ENCODE measurements around the gene SHKBP1. TPM values are rescaled to one million over a fixed set of nuclear protein-coding genes. Genes with fewer than 3 reads are reported as not detected.

SHKBP1 gene
- total and polyA plus RNA-seq, 2 donors (not counting 1 experiment from before 2014, with no cell fraction given), result 179 to 227 TPM

DNA sequence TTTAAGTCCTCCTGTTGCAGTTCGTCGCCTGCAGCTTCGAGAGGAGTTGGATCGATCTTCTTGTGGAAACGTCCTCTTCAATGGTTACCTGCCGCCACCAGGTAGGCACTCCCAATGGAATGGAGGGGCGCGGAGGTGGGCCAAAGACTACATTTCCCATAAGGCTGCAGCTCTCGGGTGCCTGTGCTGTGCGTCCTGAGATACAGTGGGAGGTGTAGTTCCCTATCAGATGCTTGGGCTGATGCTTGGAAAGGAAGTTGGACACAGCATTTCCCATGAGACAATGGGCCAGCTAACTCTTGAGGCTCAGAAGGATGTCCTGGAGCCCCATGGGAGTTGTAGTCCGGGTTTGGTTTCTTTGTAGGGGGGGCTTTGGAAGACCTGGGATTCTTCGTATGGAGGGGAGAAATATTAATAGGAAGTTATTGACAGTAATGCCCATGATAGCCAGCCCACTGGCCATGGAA is 1.8 kb downstream of the SHKBP1 start:
- peak overlapping the region; percentile 83 for H3K4me3 Mint-ChIP-seq
- peaks cover 18 to 42% of the 10 kb centered on the region in 2 donors for H3K4me1 ChIP-seq (ENCODE audit: control insufficient read depth in 2 of 2, insufficient read depth in 2 of 2, low read length in 2 of 2)
- no peak overlapping the region for H3K9ac ChIP-seq (ENCODE audit: low read length)
- H3K4me1 Mint-ChIP-seq, result peaks cover 37% of the 10 kb centered on the region
- intact Hi-C loops (cut with micrococcal nuclease), result loop anchor here (5.0 kb wide), 1 partner anchor 746 kb away; the partner anchor contains the start of gene DYRK1B
- DNase-seq, result peak; percentile 42
- no peak overlapping the region for H3K27ac ChIP-seq (ENCODE audit: low read length in 2 of 2)
- TF ChIP-seq CTCF (IDR thresholded peaks at IDR 0.05) (no peak), EZH2 (IDR thresholded peaks at IDR 0.05; ENCODE audit: borderline replicate concordance, insufficient read depth, low read depth, low read length, poor library complexity, severe bottlenecking) (no peak)
- H3K9me3 ChIP-seq (ENCODE audit: control extremely low read depth in 1 of 3, control insufficient read depth in 2 of 3, insufficient read depth in 1 of 3, low read length in 2 of 3), result peaks cover 0 to 4% (median 0%) of the 10 kb centered on the region in 3 donors
- peaks cover 5 to 51% of the 10 kb centered on the region in 2 experiments for H3K36me3 ChIP-seq (replicated peaks in 1 of 2; ENCODE audit: control extremely low read depth in 1 of 2, control insufficient read depth in 1 of 2, extremely low read depth in 1 of 2, insufficient read depth in 2 of 2, low read length in 1 of 2)
- H2AFZ ChIP-seq (ENCODE audit: insufficient read depth, low read depth, low read length, poor library complexity, severe bottlenecking), result no peak overlapping the region
- no peak for ATAC-seq (ENCODE audit: low read depth)
- H3K27me3 Mint-ChIP-seq, result no peaks in the 10 kb centered on the region
- WGBS (ENCODE audit: insufficient coverage), result 93% methylated on average over 12 of the region's 12 CpGs
- CTCF ChIA-PET, result interaction anchor here (0.8 to 2.2 kb wide), 4 partner anchors 20 to 31 kb away, joined by 3 to 11 read pairs (median 6); no protein-coding TSS in a partner anchor
- peaks cover 8% of the 10 kb centered on the region for H4K20me1 ChIP-seq (ENCODE audit: control insufficient read depth, insufficient read depth, low read length, poor library complexity, severe bottlenecking)
- no peak overlapping the region for H3K4me3 ChIP-seq (ENCODE audit: control extremely low read depth in 1 of 5, extremely low read depth in 1 of 5, insufficient read depth in 1 of 5, low read depth in 2 of 5, low read length in 4 of 5)
- H3K9me3 Mint-ChIP-seq (ENCODE audit: insufficient read depth), result no peaks in the 10 kb centered on the region
- POLR2A ChIA-PET, result no interaction called here
- peaks cover 20% of the 10 kb centered on the region for H3K79me2 ChIP-seq (ENCODE audit: control insufficient read depth, insufficient read depth, low read length)
- H3K4me2 ChIP-seq (replicated peaks; ENCODE audit: low read depth, low read length, poor library complexity, severe bottlenecking), result peak overlapping the region; percentile 24
- H3K27me3 ChIP-seq (replicated peaks in 1 of 4; ENCODE audit: control extremely low read depth in 1 of 4, control insufficient read depth in 3 of 4, insufficient read depth in 4 of 4, low read length in 3 of 4), result no peaks in the 10 kb centered on the region
- H3K27ac Mint-ChIP-seq, result no peak overlapping the region

GRCh38 chr19:40580619-40581018 is 3.9 kb downstream of the SHKBP1 start:
- H3K27ac ChIP-seq (ENCODE audit: low read length in 2 of 2), result no peak overlapping the region
- Mint-ChIP-seq H3K27me3 (no peaks in the 10 kb centered on the region), H3K27ac (no peak overlapping the region), H3K9me3 (ENCODE audit: insufficient read depth) (no peaks in the 10 kb centered on the region), H3K4me1 (peaks cover 45% of the 10 kb centered on the region), H3K4me3 (no peak overlapping the region)
- H2AFZ ChIP-seq (ENCODE audit: insufficient read depth, low read depth, low read length, poor library complexity, severe bottlenecking), result no peak overlapping the region
- peaks cover 18 to 42% of the 10 kb centered on the region in 2 donors for H3K4me1 ChIP-seq (ENCODE audit: control insufficient read depth in 2 of 2, insufficient read depth in 2 of 2, low read length in 2 of 2)
- DNase-seq (no peak), ATAC-seq (ENCODE audit: low read depth) (no peak)
- ChIA-PET CTCF (no interaction called here), POLR2A (interaction anchor here (0.6 kb wide), 1 partner anchor 507 kb away, joined by 4 read pairs; no protein-coding TSS in a partner anchor)
- H3K36me3 ChIP-seq (replicated peaks in 1 of 2; ENCODE audit: control extremely low read depth in 1 of 2, control insufficient read depth in 1 of 2, extremely low read depth in 1 of 2, insufficient read depth in 2 of 2, low read length in 1 of 2), result peaks cover 6 to 58% of the 10 kb centered on the region in 2 experiments
- H3K9me3 ChIP-seq (ENCODE audit: control extremely low read depth in 1 of 3, control insufficient read depth in 2 of 3, insufficient read depth in 1 of 3, low read length in 2 of 3), result peaks cover 0 to 4% (median 0%) of the 10 kb centered on the region in 3 donors
- TF ChIP-seq CTCF (IDR thresholded peaks at IDR 0.05), result no peak
- no peak for TF ChIP-seq EZH2 (IDR thresholded peaks at IDR 0.05; ENCODE audit: borderline replicate concordance, insufficient read depth, low read depth, low read length, poor library complexity, severe bottlenecking)
- H3K27me3 ChIP-seq (replicated peaks in 1 of 4; ENCODE audit: control extremely low read depth in 1 of 4, control insufficient read depth in 3 of 4, insufficient read depth in 4 of 4, low read length in 3 of 4), result no peaks in the 10 kb centered on the region
- no peak overlapping the region for H3K4me3 ChIP-seq (ENCODE audit: control extremely low read depth in 1 of 5, extremely low read depth in 1 of 5, insufficient read depth in 1 of 5, low read depth in 2 of 5, low read length in 4 of 5)
- peaks cover 8% of the 10 kb centered on the region for H4K20me1 ChIP-seq (ENCODE audit: control insufficient read depth, insufficient read depth, low read length, poor library complexity, severe bottlenecking)
- no peak overlapping the region for H3K9ac ChIP-seq (ENCODE audit: low read length)
- H3K79me2 ChIP-seq (ENCODE audit: control insufficient read depth, insufficient read depth, low read length), result peaks cover 20% of the 10 kb centered on the region
- WGBS (ENCODE audit: insufficient coverage), result 97% methylated on average over 9 of the region's 13 CpGs
- no peak overlapping the region for H3K4me2 ChIP-seq (replicated peaks; ENCODE audit: low read depth, low read length, poor library complexity, severe bottlenecking)
- intact Hi-C loops (cut with micrococcal nuclease), result no loop called here
